K562 (cell line): ENCODE data around the gene IMP4. TPM values are rescaled to one million over a fixed set of nuclear protein-coding genes. Genes with fewer than 3 reads are reported as not detected.

Experiments used
- ATAC-seq: fragments of 200-7000 bp; cut with Tn5 transposase; 3 replicates; pipeline ENCODE4 v1.9.1; 2020; ENCODE audit warnings: moderate library complexity
- BruUV-seq: library from RNA; stranded (reverse); fragments of 400-500 nt; replicated peaks from 2 replicates; lab custom pipeline; 2021; lab: Mats Ljungman, UMichigan
- CTCF ChIA-PET: fragments of 300-600 bp; formaldehyde crosslinking; extraction: SDS; loops from one replicate; lab custom pipeline; 2021; ENCODE audit warnings: low intra/inter-chr PET ratio; lab: Yijun Ruan, JAX
- POLR2A ChIA-PET: fragments of 300-600, 350-650 bp; sonication (Branson Sonifier 250); formaldehyde crosslinking; extraction: SDS; loops from one replicate; lab custom pipeline; 2021; ENCODE audit warnings: antibody characterized with exemption, inconsistent platforms; lab: Yijun Ruan, JAX
- DNase-seq, 4 experiments: peaks; one replicate each; pipeline versions ENCODE4 v3.0.0 to v3.0.0-alpha.2; 2011 to 2018; ENCODE audit warnings: low spot score in 3 of 4, mixed read lengths in 3 of 4; ENCODE audit errors: extremely low read depth in 1 of 4
- FAIRE-seq: peaks from 2 replicates; lab custom pipeline; 2011; peaks lifted over from hg19 to GRCh38; lab: Jason Lieb, UNC
- H2AFZ ChIP-seq: 2 replicates; pipeline ENCODE4 v1.6.0; 2011; ENCODE audit warnings: low read depth, low read length, control low read depth, inconsistent platforms
- H3K27ac ChIP-seq: fragments of 200-600 bp; 3 replicates; pipeline ENCODE4 v1.8.0; 2011; ENCODE audit warnings: low read depth, mild to moderate bottlenecking, control low read depth, inconsistent platforms, low read length, moderate library complexity, mixed read lengths; ENCODE audit errors: extremely low read depth
- H3K27me3 ChIP-seq, 2 experiments: fragments of 300-600 bp in 1 of 2; 2 replicates in 1 of 2; 3 replicates in 1 of 2; pipeline versions ENCODE4 v1.6.0 to v1.8.0; 2011; ENCODE audit warnings: inconsistent platforms in 2 of 2, low read length in 2 of 2, mild to moderate bottlenecking in 1 of 2, mixed read lengths in 1 of 2, moderate library complexity in 1 of 2; ENCODE audit not compliant: control insufficient read depth in 2 of 2, insufficient read depth in 2 of 2
- H3K36me3 ChIP-seq: fragments of 300-600 bp; 3 replicates; pipeline ENCODE4 v1.8.0; 2011; ENCODE audit warnings: mild to moderate bottlenecking, low read length, inconsistent platforms; ENCODE audit not compliant: control insufficient read depth, insufficient read depth
- H3K4me1 ChIP-seq, 2 experiments: fragments of 200-600 bp in 1 of 2; replicated peaks in 1 of 2; 2 replicates in 1 of 2; 3 replicates in 1 of 2; pipeline versions ENCODE4 v1.5.1 to v1.8.0; 2011; ENCODE audit warnings: inconsistent platforms in 2 of 2, low read length in 2 of 2, mild to moderate bottlenecking in 1 of 2, mixed read lengths in 1 of 2, moderate library complexity in 1 of 2; ENCODE audit not compliant: control insufficient read depth in 2 of 2, insufficient read depth in 2 of 2
- H3K4me2 ChIP-seq: 2 replicates; pipeline ENCODE4 v1.6.1; 2011; ENCODE audit warnings: low read length, control low read depth, inconsistent platforms, mixed read lengths; ENCODE audit not compliant: insufficient read depth
- H3K4me3 ChIP-seq: fragments of 200-600 bp; sonication (generic), shearing (Covaris generic); 2 replicates; pipeline ENCODE4 v1.5.1; 2016; ENCODE audit warnings: control low read depth, inconsistent platforms
- H3K79me2 ChIP-seq: fragments of 200-600 bp; 3 replicates; pipeline ENCODE4 v1.8.0; 2011; ENCODE audit warnings: low read length, inconsistent platforms; ENCODE audit not compliant: control insufficient read depth, insufficient read depth
- H3K9ac ChIP-seq, 2 experiments: 2 replicates each; pipeline versions ENCODE4 v1.6.0 to v1.6.1; 2011; ENCODE audit warnings: low read depth in 2 of 2, low read length in 2 of 2, control low read depth in 1 of 2, inconsistent platforms in 1 of 2, mild to moderate bottlenecking in 1 of 2, mixed read lengths in 1 of 2; ENCODE audit not compliant: insufficient read depth in 1 of 2
- H3K9me1 ChIP-seq: one replicate; pipeline ENCODE4 v1.6.0; 2011; ENCODE audit warnings: inconsistent platforms, mild to moderate bottlenecking, low read length, moderate library complexity; ENCODE audit not compliant: control insufficient read depth, insufficient read depth
- H3K9me3 ChIP-seq: replicated peaks from 2 replicates; pipeline ENCODE4 v1.5.1; 2011; ENCODE audit warnings: low read depth, low read length, inconsistent platforms; ENCODE audit not compliant: control insufficient read depth, insufficient read depth
- H4K20me1 ChIP-seq: replicated peaks from 2 replicates; pipeline ENCODE4 v1.6.1; 2011; ENCODE audit warnings: low read length, inconsistent platforms, mixed read lengths; ENCODE audit not compliant: control insufficient read depth, insufficient read depth
- BMI1 ChIP-seq: fragments of 150-350 bp; IDR thresholded peaks from 2 replicates; pipeline ENCODE4 v1.6.1; 2014; ENCODE audit warnings: low read length
- EP400 ChIP-seq: fragments of 450-650 bp; IDR thresholded peaks from 2 replicates; pipeline ENCODE4 v1.6.1; 2017; ENCODE audit warnings: antibody characterized with exemption, mild to moderate bottlenecking, moderate library complexity
- ESRRB ChIP-seq: fragments of 250-450 bp; sonication (Bioruptor Pico); IDR thresholded peaks from 2 replicates; pipeline ENCODE4 v1.5.0; 2020; ENCODE audit warnings: mild to moderate bottlenecking, moderate library complexity, borderline replicate concordance
- FOXJ3 ChIP-seq: sonication (generic); formaldehyde crosslinking; IDR thresholded peaks from 2 replicates; pipeline ENCODE4 v1.4.0; 2020; ENCODE audit warnings: mild to moderate bottlenecking, missing genetic modification reagents
- FOXP1 ChIP-seq: sonication (generic); formaldehyde crosslinking; IDR thresholded peaks from 2 replicates; pipeline ENCODE4 v1.8.0; 2022; ENCODE audit warnings: mild to moderate bottlenecking, missing genetic modification reagents
- GATA2 ChIP-seq: sonication (generic); formaldehyde crosslinking; IDR thresholded peaks from 2 replicates; pipeline ENCODE4 v1.4.0; 2020; ENCODE audit warnings: mild to moderate bottlenecking, missing genetic modification reagents
- HNRNPUL1 ChIP-seq: fragments of 200-400 bp; formaldehyde crosslinking; IDR thresholded peaks from 2 replicates; pipeline ENCODE4 v1.6.1; 2017; ENCODE audit warnings: low read length
- MEIS2 ChIP-seq: fragments of 450-650 bp; IDR thresholded peaks from 2 replicates; pipeline ENCODE4 v1.6.1; 2014; ENCODE audit warnings: mild to moderate bottlenecking; ENCODE audit not compliant: partially characterized antibody
- NUFIP1 ChIP-seq: fragments of 450-650 bp; IDR thresholded peaks from 2 replicates; pipeline ENCODE4 v1.6.1; 2018; ENCODE audit not compliant: partially characterized antibody
- STAT5B ChIP-seq: fragments of 250-450 bp; sonication (Bioruptor Pico); IDR thresholded peaks from 2 replicates; pipeline ENCODE4 v1.8.0; 2021; ENCODE audit warnings: mild to moderate bottlenecking, inconsistent platforms
- TCF7 ChIP-seq: sonication (generic); IDR thresholded peaks from 2 replicates; pipeline ENCODE4 v1.6.1; 2016; ENCODE audit warnings: antibody characterized with exemption, borderline replicate concordance
- ZNF197 ChIP-seq: fragments of 200-800 bp; sonication (Bioruptor generic); IDR thresholded peaks from 2 replicates; pipeline ENCODE4 v1.6.1; 2016; ENCODE audit warnings: low read depth, missing genetic modification characterization, missing compliant biosample characterization
- ZNF24 ChIP-seq: fragments of 450-650 bp; IDR thresholded peaks from 2 replicates; pipeline ENCODE4 v1.6.1; 2016
- ZNF431 ChIP-seq: sonication (generic); formaldehyde crosslinking; IDR thresholded peaks from 2 replicates; pipeline ENCODE4 v1.8.0; 2022; ENCODE audit warnings: mild to moderate bottlenecking, missing genetic modification reagents
- ZNF57 ChIP-seq: fragments of 450-650 bp; formaldehyde crosslinking; IDR thresholded peaks from 2 replicates; pipeline ENCODE4 v1.4.0; 2020; ENCODE audit warnings: mild to moderate bottlenecking, moderate library complexity
- ZNF778 ChIP-seq: fragments of 450-650 bp; formaldehyde crosslinking; IDR thresholded peaks from 2 replicates; pipeline ENCODE4 v1.4.0; 2020; ENCODE audit warnings: mild to moderate bottlenecking, moderate library complexity
- WGBS: fragments of 100-300 bp; shearing (Covaris generic); methylation state at CpG from one replicate; pipeline ENCODE4 v1.1.6; 2016; ENCODE audit warnings: low coverage, mixed read lengths; ENCODE audit not compliant: insufficient coverage; ENCODE audit errors: missing lambda C conversion rate; 5-methylcytosine and 5-hydroxymethylcytosine counted together
- in situ Hi-C: fragments of 300-500 bp; cut with MboI; formaldehyde crosslinking; loops from 4 replicates; pipeline ENCODE4 v1.15.0; 2018; ENCODE audit warnings: inconsistent platforms, mixed read lengths
- intact Hi-C: fragments of 100-400 bp; cut with micrococcal nuclease; formaldehyde crosslinking; loops from 2 replicates; pipeline ENCODE4 v1.14.2; 2022
- polyA plus RNA-seq, 8 experiments: library from polyadenylated mRNA; depleted of rRNA in 4 of 8; stranded (reverse) in 5 of 8; unstranded in 3 of 8; fragments of >200 nt; fragmentation: Nextera tagmentation in 2 of 8; fragmentation: Illumina TruSeq in 1 of 8; extraction: Ambion mirVana in 2 of 8; extraction: Trizol in 1 of 8; gene quantifications; 2 replicates each; pipeline versions ENCODE4 v1.2.1 to v1.2.3, GENCODE V29; 2011 to 2014; ENCODE audit warnings: inconsistent platforms in 1 of 8, missing spikeins in 1 of 8
- total RNA-seq, 7 experiments: library from RNA; depleted of rRNA in 6 of 7; stranded (reverse); fragments of >200 nt in 6 of 7; fragmentation: Illumina TruSeq in 2 of 7; extraction: Trizol in 2 of 7; gene quantifications; 2 replicates each; pipeline versions ENCODE4 v1.2.1 to v1.2.3, GENCODE V29; 2011 to 2021; ENCODE audit warnings: low replicate concordance in 1 of 7

The IMP4 gene
- total and polyA plus RNA-seq, 9 of the 15 experiments (the other 6 are each of a cell fraction or from before 2014, with no cell fraction given) = 35.4 to 209 (median 100.0) TPM

DNA sequence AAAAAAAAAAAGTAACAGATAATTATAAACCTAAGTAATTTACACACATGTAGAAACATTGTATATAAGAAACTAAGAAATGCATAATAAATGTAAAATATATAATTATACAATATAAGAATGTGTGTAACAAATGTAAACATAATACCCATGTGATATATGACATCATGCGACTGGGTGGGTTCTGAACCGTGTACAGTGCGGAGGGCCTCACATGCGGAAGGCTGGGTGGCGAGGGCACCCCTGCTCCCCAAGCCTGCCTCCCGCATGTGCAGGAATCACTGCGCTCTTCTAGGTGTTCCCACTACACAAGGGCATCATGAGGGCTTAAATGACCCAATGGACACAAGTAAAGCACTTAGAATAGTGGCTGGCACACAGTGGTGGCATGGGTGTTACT is 15.2 kb downstream of the IMP4 start:
- Histone ChIP-seq H3K27me3 (no peaks in the 10 kb centered on the region), H3K9me1 (no peaks in the 10 kb centered on the region), H4K20me1 (no peaks in the 10 kb centered on the region), H3K4me3 (no peak overlapping the region), H3K9me3 (no peaks in the 10 kb centered on the region), H2AFZ (no peak overlapping the region), H3K79me2 (peaks cover 19% of the 10 kb centered on the region), H3K4me2 (no peak overlapping the region), H3K36me3 (peaks cover 4% of the 10 kb centered on the region; the same call in 1 of the 3 replicates), H3K4me1 (peaks cover 5 to 41% of the 10 kb centered on the region in 2 experiments; a peak in 4 of 5 replicates), H3K9ac (no peak overlapping the region), H3K27ac (no peak overlapping the region)
- ChIA-PET CTCF (no interaction called here), POLR2A (no interaction called here)
- DNase-seq = no peak
- FAIRE-seq = no peak
- 98% methylated on average over 7 of the region's 7 CpGs for WGBS
- intact Hi-C loops = no loop called here
- in situ Hi-C loops = no loop called here
- BruUV-seq = no TSS peak
- ATAC-seq = no peak
- TF ChIP-seq STAT5B (CRISPR knock-in tag) (no peak), HNRNPUL1 (no peak), ZNF24 (no peak), EP400 (no peak), ZNF57 (CRISPR knock-in tag) (no peak), FOXJ3 (CRISPR knock-in tag) (no peak), MEIS2 (no peak), GATA2 (CRISPR knock-in tag) (no peak), ZNF431 (no peak), ZNF197 (CRISPR knock-in tag) (no peak), BMI1 (no peak), NUFIP1 (no peak), FOXP1 (CRISPR knock-in tag) (no peak), TCF7 (no peak), ESRRB (CRISPR knock-in tag) (no peak), ZNF778 (CRISPR knock-in tag) (no peak)
